Chondrocyte (in vitro differentiated cells): ENCODE measurements around the gene SCN4A. TPM values are rescaled to one million over a fixed set of nuclear protein-coding genes. Genes with fewer than 3 reads are reported as not detected.
"Not testable (repeated sequence)": the region's sequence is repeated elsewhere in the genome, so short reads cannot be mapped to it uniquely, and the experiment has no call there.

Experiments
- DNase-seq: peaks from one replicate; pipeline ENCODE4 v3.0.0; 2021; ENCODE audit warnings: mixed read lengths, low spot score
- H3K27ac Mint-ChIP-seq: one replicate; pipeline ENCODE4 v1.8.0; 2021; ENCODE audit warnings: mild to moderate bottlenecking, moderate library complexity, mixed read lengths; ENCODE audit not compliant: unreplicated experiment
- H3K27me3 Mint-ChIP-seq: 2 replicates; pipeline ENCODE4 v1.8.0; 2021; ENCODE audit warnings: low read depth, mixed read lengths
- H3K36me3 Mint-ChIP-seq: 2 replicates; pipeline ENCODE4 v1.8.0; 2021; ENCODE audit warnings: low read depth, mixed read lengths
- H3K4me1 Mint-ChIP-seq: 2 replicates; pipeline ENCODE4 v1.8.0; 2021; ENCODE audit warnings: low read depth, mild to moderate bottlenecking, mixed read lengths
- H3K4me3 Mint-ChIP-seq: one replicate; pipeline ENCODE4 v1.8.0; 2021; ENCODE audit warnings: mild to moderate bottlenecking, moderate library complexity, mixed read lengths; ENCODE audit not compliant: unreplicated experiment
- H3K9me3 Mint-ChIP-seq: 2 replicates; pipeline ENCODE4 v1.8.0; 2021; ENCODE audit warnings: low read depth, mixed read lengths
- long read RNA-seq: library from polyadenylated mRNA; stranded (forward); transcript quantifications from one replicate; pipeline ENCODE4 v2.0.0, GENCODE V29; 2021
- total RNA-seq: library from RNA; stranded (reverse); gene quantifications from 3 replicates; pipeline ENCODE4 v1.2.1, GENCODE V29; 2021
- TF ChIP-seq, protein P1 (sequence below): fragments of 200-600 bp; sonication (generic); IDR thresholded peaks from 2 replicates; pipeline ENCODE4 v1.5.0; 2021; ENCODE audit warnings: antibody characterized with exemption, mild to moderate bottlenecking, moderate library complexity

The SCN4A gene
- not detected in 3 replicates for total RNA-seq
- long read RNA-seq: 0 reads

DNA sequence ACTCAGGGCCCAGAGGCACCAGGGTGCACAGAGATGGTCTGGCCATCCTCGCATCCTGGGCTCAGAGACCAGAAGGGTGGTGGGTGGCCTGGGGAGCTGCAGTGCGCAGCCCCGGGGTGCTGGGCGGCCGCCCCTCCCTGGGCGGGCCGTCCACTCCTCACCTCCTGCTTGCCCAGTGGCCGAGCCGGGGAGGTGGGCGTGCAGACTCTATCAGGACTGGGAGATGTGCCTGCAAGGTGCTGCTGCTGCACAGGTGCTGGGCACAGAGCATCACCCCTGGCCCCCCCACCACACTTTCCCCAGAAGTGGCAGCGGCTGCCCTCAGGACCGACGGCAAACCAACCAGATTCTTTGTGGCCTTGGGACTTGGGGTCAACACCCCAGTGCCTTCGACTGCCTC is at the start of gene SCN4A:
SCN4A (minus strand) TSS at position 123 of the 400 bp plus-strand sequence; CDS start at position 46, 77 bp downstream.
- H3K36me3 Mint-ChIP-seq: peaks cover 2% of the 10 kb centered on the region
- TF ChIP-seq, protein P1, sequence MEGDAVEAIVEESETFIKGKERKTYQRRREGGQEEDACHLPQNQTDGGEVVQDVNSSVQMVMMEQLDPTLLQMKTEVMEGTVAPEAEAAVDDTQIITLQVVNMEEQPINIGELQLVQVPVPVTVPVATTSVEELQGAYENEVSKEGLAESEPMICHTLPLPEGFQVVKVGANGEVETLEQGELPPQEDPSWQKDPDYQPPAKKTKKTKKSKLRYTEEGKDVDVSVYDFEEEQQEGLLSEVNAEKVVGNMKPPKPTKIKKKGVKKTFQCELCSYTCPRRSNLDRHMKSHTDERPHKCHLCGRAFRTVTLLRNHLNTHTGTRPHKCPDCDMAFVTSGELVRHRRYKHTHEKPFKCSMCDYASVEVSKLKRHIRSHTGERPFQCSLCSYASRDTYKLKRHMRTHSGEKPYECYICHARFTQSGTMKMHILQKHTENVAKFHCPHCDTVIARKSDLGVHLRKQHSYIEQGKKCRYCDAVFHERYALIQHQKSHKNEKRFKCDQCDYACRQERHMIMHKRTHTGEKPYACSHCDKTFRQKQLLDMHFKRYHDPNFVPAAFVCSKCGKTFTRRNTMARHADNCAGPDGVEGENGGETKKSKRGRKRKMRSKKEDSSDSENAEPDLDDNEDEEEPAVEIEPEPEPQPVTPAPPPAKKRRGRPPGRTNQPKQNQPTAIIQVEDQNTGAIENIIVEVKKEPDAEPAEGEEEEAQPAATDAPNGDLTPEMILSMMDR: no peak
- peaks cover 10% of the 10 kb centered on the region for H3K4me1 Mint-ChIP-seq
- no peak within 1 kb of the TSS for H3K4me3 Mint-ChIP-seq
- no peaks in the 10 kb centered on the region for H3K9me3 Mint-ChIP-seq
- H3K27me3 Mint-ChIP-seq: peaks cover 10% of the 10 kb centered on the region
- no peak for DNase-seq
- no peak within 1 kb of the TSS for H3K27ac Mint-ChIP-seq

DNA sequence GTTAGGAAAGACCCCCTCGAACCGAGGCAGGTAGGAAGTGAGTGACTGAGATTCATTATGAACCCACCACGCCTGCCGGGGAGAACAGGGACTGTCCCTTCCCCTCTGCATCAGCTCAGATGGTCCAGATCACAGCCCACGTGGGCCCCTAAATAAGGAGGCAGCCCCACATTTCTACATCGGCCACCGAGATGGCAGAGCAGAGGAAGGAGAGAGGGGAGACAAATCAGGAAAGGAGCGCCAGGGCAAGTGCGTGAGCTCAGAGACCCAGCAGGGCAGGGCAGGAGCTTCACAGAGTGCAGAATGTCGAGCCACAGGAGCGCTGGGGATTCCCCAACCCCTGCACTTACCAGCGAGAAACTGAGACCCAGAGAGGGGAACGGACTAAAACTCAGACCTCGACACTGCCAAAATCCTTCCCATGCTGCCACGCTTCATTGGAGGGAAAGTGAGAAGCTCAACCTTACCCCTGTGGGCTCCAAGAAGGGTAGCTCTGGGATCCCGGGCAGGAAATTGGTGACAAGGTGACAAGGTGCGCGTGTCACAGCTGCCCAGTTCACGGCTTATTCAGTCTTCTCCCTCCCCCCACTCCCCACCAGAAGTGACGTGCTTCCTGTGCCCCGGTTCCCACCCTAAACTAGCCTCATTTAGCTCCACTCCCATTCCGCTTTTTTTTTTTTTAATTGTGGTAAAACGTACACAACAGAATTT is 47.5 kb upstream of the SCN4A start, which contains the start of gene ICAM2:
ICAM2 (minus strand) TSS at position 578 of the 711 bp plus-strand sequence. CDS start 13,942 bp downstream, outside the sequence.
- Mint-ChIP-seq H3K27me3 (peaks cover 3% of the 10 kb centered on the region), H3K27ac (peak within 1 kb of the TSS; percentile 45), H3K36me3 (no peaks in the 10 kb centered on the region), H3K9me3 (no peaks in the 10 kb centered on the region), H3K4me3 (no peak within 1 kb of the TSS), H3K4me1 (no peaks in the 10 kb centered on the region)
- TF ChIP-seq, protein P1: no peak
- no peak for DNase-seq

DNA sequence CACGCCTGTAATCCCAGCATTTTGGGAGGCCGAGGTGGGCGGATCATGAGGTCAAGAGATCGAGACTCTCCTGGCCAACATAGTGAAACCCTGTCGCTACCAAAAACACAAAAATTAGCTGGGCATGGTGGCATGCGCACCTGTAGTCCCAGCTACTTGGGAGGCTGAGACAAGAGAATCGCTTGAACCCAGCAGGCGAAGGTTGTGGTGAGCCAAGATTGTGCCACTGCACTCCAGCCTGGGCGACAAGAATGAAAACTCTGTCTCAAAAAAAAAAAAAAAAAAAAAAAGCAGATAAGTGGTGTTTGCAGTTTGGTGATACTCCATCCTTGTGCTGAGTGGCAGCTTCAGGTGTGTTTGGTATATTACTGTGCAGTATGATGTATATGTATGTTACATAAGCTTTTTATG is 46.8 kb upstream of the SCN4A start:
- not testable (repeated sequence) for H3K4me1 Mint-ChIP-seq, H3K4me3 Mint-ChIP-seq, H3K27ac Mint-ChIP-seq, H3K36me3 Mint-ChIP-seq, H3K9me3 Mint-ChIP-seq, DNase-seq, H3K27me3 Mint-ChIP-seq

DNA sequence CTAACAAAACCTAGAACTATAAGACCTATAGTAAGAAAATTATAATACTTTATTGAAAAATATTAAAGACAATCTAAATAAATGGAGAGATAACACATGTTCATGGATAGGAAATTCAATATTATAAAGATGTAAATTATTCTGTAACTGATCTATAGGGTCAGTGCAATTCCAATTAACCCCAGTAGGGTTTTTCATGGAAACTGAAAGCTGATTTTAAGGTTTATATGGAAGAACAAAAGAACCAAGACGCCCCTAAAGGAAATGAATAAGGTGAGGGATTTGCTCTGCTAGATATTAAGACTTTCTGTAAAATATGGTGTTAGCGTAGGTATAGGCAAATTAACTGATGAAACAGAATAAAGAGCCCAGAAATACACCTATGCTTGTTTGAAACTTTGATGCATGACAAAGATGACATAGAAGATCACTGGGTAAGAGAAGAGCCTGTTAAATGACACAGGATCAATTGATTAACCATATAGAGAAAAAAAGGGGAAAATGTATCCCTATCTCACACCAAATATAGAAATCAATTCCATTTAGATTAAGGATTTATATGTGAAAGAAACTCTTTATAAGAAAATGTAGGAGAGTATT is 44.8 kb upstream of the SCN4A start:
- H3K4me3 Mint-ChIP-seq: no peak overlapping the region
- H3K36me3 Mint-ChIP-seq: no peaks in the 10 kb centered on the region
- no peaks in the 10 kb centered on the region for H3K4me1 Mint-ChIP-seq
- H3K27ac Mint-ChIP-seq: no peak overlapping the region
- TF ChIP-seq, protein P1: peak; percentile 43
- peaks cover 3% of the 10 kb centered on the region for H3K27me3 Mint-ChIP-seq
- H3K9me3 Mint-ChIP-seq: no peaks in the 10 kb centered on the region
- no peak for DNase-seq

DNA sequence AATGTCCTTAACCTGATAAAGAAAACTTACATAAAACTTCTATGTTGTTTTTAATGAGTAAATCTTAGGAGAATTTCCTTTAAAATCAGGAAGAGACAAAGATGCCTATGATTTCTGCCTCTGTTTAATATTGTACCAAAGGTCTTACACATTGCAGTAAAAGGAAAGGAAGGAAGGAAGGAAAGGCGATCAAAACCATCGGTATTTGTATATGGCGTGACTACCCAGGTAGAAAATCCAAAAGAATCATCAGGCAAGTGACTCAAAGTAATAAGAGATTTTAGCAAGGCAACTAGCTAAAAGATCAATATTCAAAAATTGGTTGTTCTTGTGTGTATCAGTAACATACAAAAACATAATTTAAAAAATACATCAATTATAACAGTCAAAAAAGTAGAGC is 44.3 kb upstream of the SCN4A start:
- TF ChIP-seq, protein P1: no peak
- Mint-ChIP-seq H3K27ac (no peak overlapping the region), H3K27me3 (peaks cover 3% of the 10 kb centered on the region), H3K36me3 (no peaks in the 10 kb centered on the region), H3K9me3 (no peaks in the 10 kb centered on the region), H3K4me3 (no peak overlapping the region), H3K4me1 (no peaks in the 10 kb centered on the region)
- no peak for DNase-seq
